ENCODE measurements around the gene KRTAP10-4. TPM values are rescaled to one million over a fixed set of nuclear protein-coding genes. Genes with fewer than 3 reads are reported as not detected.

Gene KRTAP10-4
- total and polyA plus RNA-seq, 10 of the 15 experiments (the other 5 are each of a cell fraction or from before 2014, with no cell fraction given) = not detected

- ChIA-PET RAD21 (ENCODE audit: unreplicated experiment) (no interaction called here), CTCF (no interaction called here), POLR2A (no interaction called here), SMC1A (ENCODE audit: uncharacterized antibody, unreplicated experiment) (no interaction called here)
- intact Hi-C loops (cut with micrococcal nuclease; ENCODE audit: unreplicated experiment) (no loop called here), in situ Hi-C loops (cut with MboI) (no loop called here)
- no peaks in the 10 kb centered on the region for H3K4me1 ChIP-seq (ENCODE audit: control insufficient read depth, insufficient read depth, low read length)
- H2AFZ ChIP-seq (ENCODE audit: control insufficient read depth, low read depth, low read length) = no peak overlapping the region
- no peaks in the 10 kb centered on the region for H3K27me3 ChIP-seq (replicated peaks in 1 of 2; ENCODE audit: control insufficient read depth in 2 of 2, insufficient read depth in 2 of 2, low read length in 1 of 2)
- FAIRE-seq (no peak), ATAC-seq (no peak), DNase-seq (ENCODE audit: low read depth, low spot score) (no peak)
- 28% methylated on average over 3 of the region's 3 CpGs for WGBS (ENCODE audit: insufficient coverage, insufficient replicate concordance, low lambda C conversion rate, missing lambda C conversion rate)
- peaks cover 4% of the 10 kb centered on the region; the same call in 2 of the 3 replicates for H3K9me3 ChIP-seq (replicated peaks; ENCODE audit: control insufficient read depth, insufficient read depth, low read length)
- BruUV-seq (replicated peaks) = no TSS peak
- H4K20me1 ChIP-seq (ENCODE audit: control insufficient read depth, insufficient read depth) = no peaks in the 10 kb centered on the region
- no peaks in the 10 kb centered on the region for H3K79me2 ChIP-seq (ENCODE audit: control insufficient read depth, insufficient read depth, low read length)
- H3K4me3 ChIP-seq = no peak overlapping the region
- no peak overlapping the region for H3K27ac ChIP-seq (ENCODE audit: control insufficient read depth, insufficient read depth)
- H3K36me3 ChIP-seq (ENCODE audit: control insufficient read depth in 2 of 2, insufficient read depth in 2 of 2, low read length in 1 of 2) = no peaks in the 10 kb centered on the region
- H3K4me2 ChIP-seq (ENCODE audit: control insufficient read depth, insufficient read depth) = no peak overlapping the region
- H3K9ac ChIP-seq (ENCODE audit: control insufficient read depth, insufficient read depth, low read length) = no peak overlapping the region
- no peak for TF ChIP-seq CHD1 (IDR thresholded peaks at IDR 0.05; ENCODE audit: low read depth, low read length)
- no peak for TF ChIP-seq ZBTB11 (CRISPR knock-in tag; IDR thresholded peaks at IDR 0.05)
- TF ChIP-seq USF2 (IDR thresholded peaks at IDR 0.05; ENCODE audit: borderline replicate concordance, low read depth, low read length) = no peak
- TF ChIP-seq RCOR1 (conservative IDR thresholded peaks at IDR 0.05; ENCODE audit: low read depth, low read length) = no peak
- TF ChIP-seq IRF3 (IDR thresholded peaks at IDR 0.05) = no peak
- no peak for TF ChIP-seq SMC3 (IDR thresholded peaks at IDR 0.05; ENCODE audit: borderline replicate concordance, low read length)
- TF ChIP-seq RUNX3 (IDR thresholded peaks at IDR 0.05; ENCODE audit: low read length) = no peak
- TF ChIP-seq EZH2 (IDR thresholded peaks at IDR 0.05; ENCODE audit: borderline replicate concordance, control insufficient read depth, low read depth, low read length) = no peak
- TF ChIP-seq NFYB (IDR thresholded peaks at IDR 0.05; ENCODE audit: insufficient read depth, low read depth, low read length) = no peak
- no peak for TF ChIP-seq ZBTB40 (IDR thresholded peaks at IDR 0.05; ENCODE audit: borderline replicate concordance)
- no peak for TF ChIP-seq PBX3 (IDR thresholded peaks at IDR 0.05; ENCODE audit: insufficient replicate concordance, low read depth, low read length)
- TF ChIP-seq ELK1 (IDR thresholded peaks at IDR 0.05; ENCODE audit: low read depth, low read length) = no peak
Measured at GRCh38 chr21:44585892-44586291, 12.4 kb downstream of the KRTAP10-4 start.

All from GM12878 (cell line).